Osteocyte (in vitro differentiated cells): ENCODE measurements around the gene TSHZ2. TPM values are rescaled to one million over a fixed set of nuclear protein-coding genes. Genes with fewer than 3 reads are reported as not detected.

ENCODE experiments used
- DNase-seq: peaks from one replicate; pipeline ENCODE4 v3.0.0; 2021; ENCODE audit warnings: mixed read lengths; ENCODE audit not compliant: unreplicated experiment; ENCODE audit errors: extremely low spot score
- H3K27ac Mint-ChIP-seq: one replicate; pipeline ENCODE4 v1.8.0; 2021; ENCODE audit warnings: mild to moderate bottlenecking, mixed read lengths; ENCODE audit not compliant: unreplicated experiment
- H3K27me3 Mint-ChIP-seq: one replicate; pipeline ENCODE4 v1.8.0; 2021; ENCODE audit warnings: mixed read lengths; ENCODE audit not compliant: unreplicated experiment
- H3K36me3 Mint-ChIP-seq: one replicate; pipeline ENCODE4 v1.8.0; 2021; ENCODE audit warnings: mixed read lengths; ENCODE audit not compliant: unreplicated experiment
- H3K4me1 Mint-ChIP-seq: one replicate; pipeline ENCODE4 v1.8.0; 2021; ENCODE audit warnings: mixed read lengths; ENCODE audit not compliant: unreplicated experiment
- H3K4me3 Mint-ChIP-seq: one replicate; pipeline ENCODE4 v1.8.0; 2021; ENCODE audit warnings: mild to moderate bottlenecking, moderate library complexity, mixed read lengths; ENCODE audit not compliant: unreplicated experiment
- H3K9me3 Mint-ChIP-seq: one replicate; pipeline ENCODE4 v1.8.0; 2021; ENCODE audit warnings: mixed read lengths; ENCODE audit not compliant: unreplicated experiment
- CTCF ChIP-seq: fragments of 200-600 bp; sonication (generic); IDR thresholded peaks from 2 replicates; pipeline ENCODE4 v1.5.0; 2021; ENCODE audit warnings: antibody characterized with exemption, mild to moderate bottlenecking, moderate library complexity
- total RNA-seq: library from RNA; stranded (reverse); gene quantifications from 2 replicates; pipeline ENCODE4 v1.2.1, GENCODE V29; 2021

TSHZ2 gene
- total RNA-seq, 1 donor from 2014 or later, result not detected

GRCh38 chr20:53226826-53227225 is 254.7 kb downstream of the TSHZ2 start:
- H3K9me3 Mint-ChIP-seq, result no peaks in the 10 kb centered on the region
- no peaks in the 10 kb centered on the region for H3K36me3 Mint-ChIP-seq
- no peak overlapping the region for H3K27ac Mint-ChIP-seq
- TF ChIP-seq CTCF, result no peak
- no peak overlapping the region for H3K4me3 Mint-ChIP-seq
- no peak for DNase-seq
- H3K4me1 Mint-ChIP-seq, result no peaks in the 10 kb centered on the region
- no peaks in the 10 kb centered on the region for H3K27me3 Mint-ChIP-seq

- H3K4me3 Mint-ChIP-seq, result no peak overlapping the region
- no peaks in the 10 kb centered on the region for H3K27me3 Mint-ChIP-seq
- H3K9me3 Mint-ChIP-seq, result no peaks in the 10 kb centered on the region
- DNase-seq, result no peak
- no peaks in the 10 kb centered on the region for H3K4me1 Mint-ChIP-seq
- H3K27ac Mint-ChIP-seq, result no peak overlapping the region
- H3K36me3 Mint-ChIP-seq, result no peaks in the 10 kb centered on the region
- TF ChIP-seq CTCF, result no peak
Observed at GRCh38 chr20:53227523-53227922, 255.4 kb downstream of the TSHZ2 start.

- Mint-ChIP-seq H3K36me3 (no peaks in the 10 kb centered on the region), H3K27ac (no peak overlapping the region), H3K4me3 (no peak overlapping the region), H3K27me3 (no peaks in the 10 kb centered on the region), H3K4me1 (no peaks in the 10 kb centered on the region), H3K9me3 (no peaks in the 10 kb centered on the region)
- no peak for DNase-seq
- no peak for TF ChIP-seq CTCF
Observed at GRCh38 chr20:53231061-53231460, 258.9 kb downstream of the TSHZ2 start.

GRCh38 chr20:53237461-53237860 is 265.3 kb downstream of the TSHZ2 start:
- Mint-ChIP-seq H3K9me3 (no peaks in the 10 kb centered on the region), H3K4me3 (no peak overlapping the region), H3K36me3 (no peaks in the 10 kb centered on the region), H3K4me1 (no peaks in the 10 kb centered on the region), H3K27me3 (no peaks in the 10 kb centered on the region), H3K27ac (no peak overlapping the region)
- no peak for TF ChIP-seq CTCF
- no peak for DNase-seq

- no peaks in the 10 kb centered on the region for H3K4me1 Mint-ChIP-seq
- no peak for DNase-seq
- H3K9me3 Mint-ChIP-seq, result no peaks in the 10 kb centered on the region
- no peak overlapping the region for H3K4me3 Mint-ChIP-seq
- no peaks in the 10 kb centered on the region for H3K27me3 Mint-ChIP-seq
- no peaks in the 10 kb centered on the region for H3K36me3 Mint-ChIP-seq
- no peak for TF ChIP-seq CTCF
- H3K27ac Mint-ChIP-seq, result no peak overlapping the region
Observed at GRCh38 chr20:53238121-53238660, 266.0 kb downstream of the TSHZ2 start.
